Activated CD4-positive, alpha-beta T cell treated with anti-CD3 and anti-CD28 coated beads, Interleukin-2, amount 50 U/mL, for 24 hours (primary cell): Measurements from ENCODE around the gene GRB10.

Experiments
- DNase-seq, 2 donors: peaks; one replicate each; pipeline ENCODE4 v3.0.0-alpha.2; 2020; ENCODE audit warnings: low read depth in 1 of 2, low spot score in 1 of 2

Gene GRB10

GRCh38 chr7:50614721-50615518 is 167.8 kb downstream of the GRB10 start:
- DNase-seq: no peak

- DNase-seq: no peak
These were observed 169.2 kb downstream of the GRB10 start for GRCh38 chr7:50613473-50613872.

- DNase-seq: no peak
These were observed 170.0 kb downstream of the GRB10 start for GRCh38 chr7:50612704-50613103.

- peak in 1 of 2 donors; percentile 30 for DNase-seq
These were observed 172.0 kb downstream of the GRB10 start for GRCh38 chr7:50610521-50611277.

GRCh38 chr7:50608196-50608906 is 174.3 kb downstream of the GRB10 start:
- peak in 1 of 2 donors; percentile 8 for DNase-seq

GRCh38 chr7:50607524-50608125 is 175.1 kb downstream of the GRB10 start:
- no peak for DNase-seq

GRCh38 chr7:50605059-50605458 is 177.6 kb downstream of the GRB10 start:
- DNase-seq: no peak

- DNase-seq: no peak
These were observed 179.4 kb downstream of the GRB10 start for GRCh38 chr7:50603287-50603686.

- no peak for DNase-seq
These were observed 183.3 kb downstream of the GRB10 start for GRCh38 chr7:50599385-50599784.

- DNase-seq: no peak
These were observed 184.0 kb downstream of the GRB10 start for GRCh38 chr7:50598460-50599343.

GRCh38 chr7:50596484-50596883 is 186.2 kb downstream of the GRB10 start:
- no peak for DNase-seq

GRCh38 chr7:50595491-50596102 is 187.1 kb downstream of the GRB10 start:
- no peak for DNase-seq

- DNase-seq: no peak
These were observed 187.8 kb downstream of the GRB10 start for GRCh38 chr7:50594734-50595485.

- DNase-seq: no peak
These were observed 188.6 kb downstream of the GRB10 start for GRCh38 chr7:50594136-50594535.

GRCh38 chr7:50592940-50593339 is 189.8 kb downstream of the GRB10 start:
- DNase-seq: no peak

GRCh38 chr7:50591480-50592438 is 190.9 kb downstream of the GRB10 start:
- DNase-seq: no peak

GRCh38 chr7:50591098-50591479 is 191.6 kb downstream of the GRB10 start:
- no peak for DNase-seq

GRCh38 chr7:50590535-50590934 is 192.2 kb downstream of the GRB10 start:
- no peak for DNase-seq
